AG09319 (cell line): ENCODE measurements around the gene PTPRD.

Experiments
- DNase-seq: peaks from one replicate; pipeline ENCODE4 v3.0.0-alpha.2; 2010; ENCODE audit warnings: low read depth; ENCODE audit errors: extremely low read depth
- TF ChIP-seq, protein P1 (sequence below): IDR thresholded peaks from 2 replicates; pipeline ENCODE4 v1.5.1; 2011; ENCODE audit warnings: low read depth, mild to moderate bottlenecking, inconsistent platforms, low read length, moderate library complexity

Gene PTPRD

DNA sequence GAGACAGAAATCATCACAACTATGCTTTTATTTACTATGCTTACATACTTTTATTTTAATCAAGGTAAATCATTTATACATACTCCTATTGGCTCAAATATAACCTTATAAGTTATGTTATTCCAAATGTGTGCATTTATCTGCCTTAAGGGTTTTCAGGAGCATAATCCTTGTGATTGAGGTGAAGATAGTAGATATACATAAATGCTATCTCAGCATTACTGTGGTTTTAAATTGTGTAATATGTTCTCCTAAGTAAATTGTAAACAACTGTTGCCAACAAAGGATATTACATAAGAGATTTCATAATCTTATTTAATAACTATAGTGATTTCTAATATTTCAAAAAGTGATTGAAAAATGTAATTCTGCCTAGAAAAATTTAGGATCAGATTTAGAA lies 1438.4 kb downstream of the PTPRD start:
- TF ChIP-seq, protein P1, sequence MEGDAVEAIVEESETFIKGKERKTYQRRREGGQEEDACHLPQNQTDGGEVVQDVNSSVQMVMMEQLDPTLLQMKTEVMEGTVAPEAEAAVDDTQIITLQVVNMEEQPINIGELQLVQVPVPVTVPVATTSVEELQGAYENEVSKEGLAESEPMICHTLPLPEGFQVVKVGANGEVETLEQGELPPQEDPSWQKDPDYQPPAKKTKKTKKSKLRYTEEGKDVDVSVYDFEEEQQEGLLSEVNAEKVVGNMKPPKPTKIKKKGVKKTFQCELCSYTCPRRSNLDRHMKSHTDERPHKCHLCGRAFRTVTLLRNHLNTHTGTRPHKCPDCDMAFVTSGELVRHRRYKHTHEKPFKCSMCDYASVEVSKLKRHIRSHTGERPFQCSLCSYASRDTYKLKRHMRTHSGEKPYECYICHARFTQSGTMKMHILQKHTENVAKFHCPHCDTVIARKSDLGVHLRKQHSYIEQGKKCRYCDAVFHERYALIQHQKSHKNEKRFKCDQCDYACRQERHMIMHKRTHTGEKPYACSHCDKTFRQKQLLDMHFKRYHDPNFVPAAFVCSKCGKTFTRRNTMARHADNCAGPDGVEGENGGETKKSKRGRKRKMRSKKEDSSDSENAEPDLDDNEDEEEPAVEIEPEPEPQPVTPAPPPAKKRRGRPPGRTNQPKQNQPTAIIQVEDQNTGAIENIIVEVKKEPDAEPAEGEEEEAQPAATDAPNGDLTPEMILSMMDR = no peak
- no peak for DNase-seq

DNA sequence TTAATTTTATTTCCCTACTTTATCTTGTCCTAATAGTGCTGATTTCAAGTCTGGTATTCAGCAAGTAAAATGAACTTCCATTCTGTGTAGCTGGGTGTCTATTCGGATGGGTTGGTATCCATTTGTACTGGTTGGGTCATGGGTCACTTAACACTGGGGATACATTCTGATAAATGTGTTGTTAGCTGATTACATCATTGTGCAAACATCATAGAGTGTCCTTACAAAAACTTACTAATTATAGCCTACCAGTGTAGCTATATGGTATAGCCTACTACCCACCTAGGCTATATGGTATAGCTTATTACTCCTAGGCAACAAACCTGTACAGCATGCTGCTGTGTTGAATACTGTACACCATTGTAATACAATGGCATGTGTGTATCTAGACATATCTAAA lies 1439.5 kb downstream of the PTPRD start:
- TF ChIP-seq, protein P1 = no peak

DNA sequence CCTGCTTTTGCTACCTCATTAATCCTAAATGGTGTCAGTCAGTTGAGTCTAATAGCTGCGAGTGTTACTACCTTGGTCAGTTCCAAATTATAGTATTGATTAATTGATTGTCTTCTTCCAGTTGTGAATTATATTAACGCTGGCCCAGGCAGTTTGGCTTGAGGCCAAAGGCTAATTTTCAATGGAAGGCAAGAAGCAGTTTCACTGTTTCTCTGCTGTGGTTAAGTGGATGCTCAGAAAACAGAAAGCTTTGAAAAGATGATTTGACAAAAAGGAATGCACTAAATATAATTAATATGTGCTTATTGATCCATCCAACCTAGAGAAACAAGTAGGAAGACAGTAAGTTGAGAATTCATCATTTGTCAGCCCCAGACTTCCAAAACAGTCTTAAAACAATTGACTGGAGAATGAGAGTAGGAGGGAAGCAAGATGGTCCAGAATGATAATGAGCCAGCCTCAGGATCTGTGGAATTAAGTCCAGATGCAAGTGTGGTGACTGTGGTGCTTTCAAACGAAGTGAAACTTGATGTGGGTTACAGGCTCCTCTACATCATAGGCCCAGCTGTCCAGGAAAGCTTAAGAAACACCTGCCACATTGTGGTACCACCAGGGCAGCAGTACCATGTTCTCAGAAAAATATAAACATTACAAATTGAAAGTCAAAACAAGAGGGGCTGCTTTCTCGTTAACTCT lies 1442.2 kb downstream of the PTPRD start:
- TF ChIP-seq, protein P1 = no peak
- DNase-seq = no peak

More for the DNA sequence above, 1439.5 kb downstream of the PTPRD start:
- no peak for DNase-seq

GRCh38 chr9:9142001-9142400 lies 1470.8 kb downstream of the PTPRD start:
- DNase-seq = no peak
- TF ChIP-seq, protein P1 = no peak

DNA sequence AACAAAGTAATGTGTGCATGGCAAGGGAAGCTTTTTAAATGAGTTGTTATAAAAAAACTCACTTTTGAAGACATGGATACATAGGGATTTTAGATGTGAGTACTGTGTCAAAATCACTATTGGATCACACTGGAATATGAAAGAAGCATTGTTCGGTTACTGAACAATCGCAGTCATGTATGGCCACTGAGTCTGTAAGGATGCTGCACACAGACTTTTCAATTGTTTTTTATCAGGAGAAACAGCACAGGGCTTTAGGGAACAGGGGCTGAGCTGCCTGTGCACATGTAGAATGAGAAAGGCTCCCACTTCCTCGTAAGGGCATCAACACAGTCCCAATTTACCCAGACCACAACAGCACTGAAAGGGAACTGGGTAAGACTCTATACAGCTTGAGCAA lies 1479.3 kb downstream of the PTPRD start:
- DNase-seq = no peak
- TF ChIP-seq, protein P1 = no peak

GRCh38 chr9:9124616-9125015 lies 1488.2 kb downstream of the PTPRD start:
- TF ChIP-seq, protein P1 = no peak
- DNase-seq = no peak

- TF ChIP-seq, protein P1 = no peak
- no peak for DNase-seq
These were observed 1490.4 kb downstream of the PTPRD start for GRCh38 chr9:9122230-9122875.
